Uterus (tissue), 4 donors: ENCODE data around the gene RBP5. TPM values are rescaled to one million over a fixed set of nuclear protein-coding genes. Genes with fewer than 3 reads are reported as not detected.
A peak's percentile ranks its signal among the peaks of the same experiment; 100 is the strongest.

Source experiments
- DNase-seq, 2 donors: peaks; one replicate each; pipeline ENCODE4 v3.0.0-alpha.2; 2019 to 2020
- H3K27ac ChIP-seq, 2 donors: fragments of 200-600 bp; sonication (generic); 1 replicate in 1 of 2; 2 replicates in 1 of 2; pipeline ENCODE4 v1.5.1; 2016 to 2018
- H3K27me3 ChIP-seq, 2 donors: fragments of 200-600 bp; sonication (generic); one replicate each; pipeline ENCODE4 v1.5.1; 2018 to 2019; ENCODE audit warnings: control low read depth in 1 of 2
- H3K36me3 ChIP-seq, 2 donors: fragments of 200-600 bp; sonication (generic); one replicate each; pipeline ENCODE4 v1.5.1; 2019; ENCODE audit warnings: control low read depth in 1 of 2
- H3K4me1 ChIP-seq, 2 donors: fragments of 200-600 bp; sonication (generic); one replicate each; pipeline ENCODE4 v1.5.1; 2018 to 2019; ENCODE audit warnings: control low read depth in 1 of 2
- H3K4me3 ChIP-seq, 2 donors: fragments of 200-600 bp; sonication (generic); 1 replicate in 1 of 2; 2 replicates in 1 of 2; pipeline ENCODE4 v1.5.1; 2018 to 2019; ENCODE audit warnings: mild to moderate bottlenecking in 1 of 2
- H3K9me3 ChIP-seq, 2 donors: fragments of 200-600 bp; sonication (generic); one replicate each; pipeline ENCODE4 v1.5.1; 2019; ENCODE audit warnings: control low read depth in 1 of 2
- CTCF ChIP-seq, 4 experiments: fragments of 200-600 bp in 2 of 4; fragments of 450-650 bp in 2 of 4; sonication (generic) in 2 of 4; IDR thresholded peaks; one replicate each; pipeline ENCODE4 v1.5.1; 2016 to 2019; ENCODE audit warnings: antibody characterized with exemption in 4 of 4, mild to moderate bottlenecking in 2 of 4, moderate library complexity in 1 of 4
- POLR2A ChIP-seq, 2 donors: fragments of 450-650 bp; IDR thresholded peaks; one replicate each; pipeline ENCODE4 v1.6.1; 2016; ENCODE audit warnings: antibody characterized with exemption in 2 of 2, mild to moderate bottlenecking in 1 of 2, moderate library complexity in 1 of 2
- intact Hi-C: fragments of 100-400 bp; cut with DNase I; formaldehyde crosslinking; loops from one replicate; pipeline ENCODE4 v1.15.1; 2023; ENCODE audit warnings: low total_unique reads
- total RNA-seq, 4 donors: library from RNA; depleted of rRNA in 3 of 4; stranded (reverse); fragments of >200 nt in 3 of 4; gene quantifications; one replicate each; pipeline versions ENCODE4 v1.1.0 to v1.2.4, GENCODE V29; 2014 to 2023
- donor health status: DM: yes; HTN: yes; CAD: no.

The RBP5 gene
- total RNA-seq, 4 donors from 2014 or later: 2.4 to 26.5 (median 8.2) TPM; not detected in 1

GRCh38 chr12:7169951-7170350, 41.3 kb upstream of the RBP5 start:
- Histone ChIP-seq H3K27ac (no peak overlapping the region), H3K36me3 (no peaks in the 10 kb centered on the region), H3K4me1 (no peaks in the 10 kb centered on the region), H3K9me3 (no peaks in the 10 kb centered on the region), H3K4me3 (no peak overlapping the region), H3K27me3 (no peaks in the 10 kb centered on the region)
- intact Hi-C loops: no loop called here
- DNase-seq: no peak
- no peak for TF ChIP-seq POLR2A (IDR thresholded peaks at IDR 0.05)
- TF ChIP-seq CTCF (IDR thresholded peaks at IDR 0.05): no peak

DNA sequence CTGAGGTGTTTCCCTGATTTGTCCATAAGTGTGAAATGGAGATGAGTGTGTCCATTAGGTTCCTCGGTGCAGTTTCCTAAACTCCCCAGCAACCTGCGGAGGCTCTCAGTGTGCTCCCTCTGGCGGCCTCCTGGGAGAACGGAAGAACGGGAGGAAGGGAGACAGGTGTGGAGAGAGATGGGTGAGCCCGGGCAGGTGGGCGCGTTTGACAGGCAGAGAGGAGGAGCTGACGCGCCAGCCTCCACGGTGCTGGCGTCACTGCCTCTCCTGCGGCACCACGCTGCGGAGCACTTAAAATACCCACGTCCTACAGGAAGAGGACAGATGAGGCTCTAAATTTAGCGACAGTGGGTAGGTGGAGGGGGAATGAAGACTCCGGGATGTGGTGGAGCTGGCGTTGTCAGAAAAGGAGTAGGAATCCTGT, 34.0 kb upstream of the RBP5 start:
- H3K36me3 ChIP-seq: no peaks in the 10 kb centered on the region
- intact Hi-C loops: no loop called here
- H3K27me3 ChIP-seq: no peaks in the 10 kb centered on the region
- no peaks in the 10 kb centered on the region for H3K9me3 ChIP-seq
- no peak overlapping the region for H3K27ac ChIP-seq
- H3K4me3 ChIP-seq: no peak overlapping the region
- peak in 2 of 4 experiments; percentile 34 to 50 for TF ChIP-seq CTCF (IDR thresholded peaks at IDR 0.05)
- no peak for TF ChIP-seq POLR2A (IDR thresholded peaks at IDR 0.05)
- DNase-seq: no peak
- H3K4me1 ChIP-seq: no peaks in the 10 kb centered on the region

GRCh38 chr12:7161811-7162210, 33.1 kb upstream of the RBP5 start:
- TF ChIP-seq CTCF (IDR thresholded peaks at IDR 0.05): no peak
- no peak for TF ChIP-seq POLR2A (IDR thresholded peaks at IDR 0.05)
- Histone ChIP-seq H3K4me3 (no peak overlapping the region), H3K27ac (no peak overlapping the region), H3K9me3 (no peaks in the 10 kb centered on the region), H3K36me3 (no peaks in the 10 kb centered on the region), H3K27me3 (no peaks in the 10 kb centered on the region), H3K4me1 (no peaks in the 10 kb centered on the region)
- no peak for DNase-seq
- intact Hi-C loops: no loop called here

- intact Hi-C loops: no loop called here
- no peak overlapping the region for H3K27ac ChIP-seq
- DNase-seq: no peak
- no peaks in the 10 kb centered on the region for H3K27me3 ChIP-seq
- no peaks in the 10 kb centered on the region for H3K36me3 ChIP-seq
- no peaks in the 10 kb centered on the region for H3K4me1 ChIP-seq
- H3K9me3 ChIP-seq: no peaks in the 10 kb centered on the region
- no peak for TF ChIP-seq CTCF (IDR thresholded peaks at IDR 0.05)
- TF ChIP-seq POLR2A (IDR thresholded peaks at IDR 0.05): no peak
- no peak overlapping the region for H3K4me3 ChIP-seq
Observed at GRCh38 chr12:7161327-7161726, 32.6 kb upstream of the RBP5 start.

- Histone ChIP-seq H3K27me3 (no peaks in the 10 kb centered on the region), H3K36me3 (no peaks in the 10 kb centered on the region), H3K4me3 (no peak overlapping the region), H3K9me3 (no peaks in the 10 kb centered on the region), H3K27ac (no peak overlapping the region), H3K4me1 (no peaks in the 10 kb centered on the region)
- intact Hi-C loops: no loop called here
- no peak for DNase-seq
- no peak for TF ChIP-seq CTCF (IDR thresholded peaks at IDR 0.05)
- TF ChIP-seq POLR2A (IDR thresholded peaks at IDR 0.05): no peak
Observed at GRCh38 chr12:7160183-7160582, 31.5 kb upstream of the RBP5 start.
